A549 (cell line): ENCODE results near the gene KRTAP10-9. TPM values are rescaled to one million over a fixed set of nuclear protein-coding genes. Genes with fewer than 3 reads are reported as not detected.
"Not testable (repeated sequence)": the region's sequence is repeated elsewhere in the genome, so short reads cannot be mapped to it uniquely, and the experiment has no call there.

Source experiments
- ATAC-seq, 2 experiments: fragments of 200-7000 bp in 1 of 2; fragments of >200 bp in 1 of 2; cut with Nextera tagmentation in 1 of 2; cut with Tn5 transposase in 1 of 2; 3 replicates each; pipeline versions ENCODE4 v1.8.0 to v1.9.1; 2018 to 2020; ENCODE audit warnings: mild to moderate bottlenecking in 1 of 2, moderate library complexity in 1 of 2
- CTCF ChIA-PET: fragments of 300-600 bp; sonication (Branson Sonifier 250); formaldehyde crosslinking; extraction: SDS; loops from one replicate; lab custom pipeline; 2021; ENCODE audit warnings: antibody characterized with exemption, inconsistent platforms; lab: Yijun Ruan, JAX
- POLR2A ChIA-PET: fragments of 350-600 bp; formaldehyde crosslinking; extraction: SDS; loops from one replicate; lab custom pipeline; 2021; ENCODE audit warnings: antibody characterized with exemption, inconsistent platforms; lab: Yijun Ruan, JAX
- DNase-seq, 2 experiments: peaks; one replicate each; pipeline versions ENCODE4 v3.0.0 to v3.0.0-alpha.2; 2011 to 2016; ENCODE audit warnings: low read depth in 1 of 2, low spot score in 1 of 2
- FAIRE-seq: peaks from 2 replicates; lab custom pipeline; 2011; peaks lifted over from hg19 to GRCh38; lab: Jason Lieb, UNC
- H3K27ac ChIP-seq, 2 experiments: fragments of >200 bp; sonication (Bioruptor Twin); formaldehyde crosslinking; 3 replicates each; pipeline ENCODE4 v1.5.1; 2016 to 2017
- H3K4me1 ChIP-seq: fragments of >200 bp; sonication (Bioruptor Twin); formaldehyde crosslinking; 3 replicates; pipeline ENCODE4 v1.6.1; 2016
- H3K4me2 ChIP-seq: fragments of >200 bp; sonication (Bioruptor Twin); formaldehyde crosslinking; 3 replicates; pipeline ENCODE4 v1.6.1; 2016
- H3K4me3 ChIP-seq: fragments of >200 bp; sonication (Bioruptor Twin); formaldehyde crosslinking; 3 replicates; pipeline ENCODE4 v1.5.1; 2016
- H3K9me3 ChIP-seq: fragments of >200 bp; sonication (Bioruptor Twin); formaldehyde crosslinking; 3 replicates; pipeline ENCODE4 v1.6.1; 2016
- BHLHE40 ChIP-seq: IDR thresholded peaks from 2 replicates; pipeline ENCODE4 v1.6.1; 2012; ENCODE audit warnings: low read depth, low read length, inconsistent platforms
- CHD2 ChIP-seq: fragments of 150-350 bp; IDR thresholded peaks from 2 replicates; pipeline ENCODE4 v1.6.1; 2014; ENCODE audit warnings: low read length; ENCODE audit not compliant: partially characterized antibody
- FOSB ChIP-seq: fragments of 250-450 bp; sonication (Bioruptor Pico); IDR thresholded peaks from 2 replicates; pipeline ENCODE4 v1.5.0; 2020; ENCODE audit warnings: mild to moderate bottlenecking, moderate library complexity
- KDM1A ChIP-seq: fragments of 200-600 bp; sonication (generic); IDR thresholded peaks from 2 replicates; pipeline ENCODE4 v1.6.1; 2016; ENCODE audit warnings: low read depth, mild to moderate bottlenecking
- MAX ChIP-seq: IDR thresholded peaks from 2 replicates; pipeline ENCODE4 v1.6.1; 2012
- MAZ ChIP-seq: fragments of 150-350 bp; IDR thresholded peaks from 2 replicates; pipeline ENCODE4 v1.6.1; 2014; ENCODE audit warnings: antibody characterized with exemption, low read depth, low read length, borderline replicate concordance
- RARB ChIP-seq: fragments of 250-450 bp; sonication (Bioruptor Pico); IDR thresholded peaks from 2 replicates; pipeline ENCODE4 v1.8.0; 2021; ENCODE audit warnings: mild to moderate bottlenecking, moderate library complexity
- RCOR1 ChIP-seq: fragments of 150-350 bp; IDR thresholded peaks from 2 replicates; pipeline ENCODE4 v1.6.1; 2014; ENCODE audit warnings: antibody characterized with exemption, low read length, low read depth
- REST ChIP-seq: fragments of 200-600 bp; sonication (generic); IDR thresholded peaks from 2 replicates; pipeline ENCODE4 v1.6.1; 2016; ENCODE audit warnings: antibody characterized with exemption, mild to moderate bottlenecking, moderate library complexity
- USF2 ChIP-seq: fragments of 450-650 bp; IDR thresholded peaks from 2 replicates; pipeline ENCODE4 v1.6.1; 2014; ENCODE audit warnings: antibody characterized with exemption
- ZC3H11A ChIP-seq: fragments of 450-650 bp; IDR thresholded peaks from 2 replicates; pipeline ENCODE4 v1.6.1; 2014; ENCODE audit warnings: antibody characterized with exemption, mild to moderate bottlenecking
- WGBS: methylation state at CpG from one replicate; pipeline ENCODE4 v1.1.6; 2017; ENCODE audit errors: missing lambda C conversion rate; 5-methylcytosine and 5-hydroxymethylcytosine counted together
- polyA plus RNA-seq, 4 experiments: library from polyadenylated mRNA; depleted of rRNA in 3 of 4; stranded (reverse); fragments of >200 nt; fragmentation: RNase III in 1 of 4; extraction: RNeasy Plus Mini Kit Qiagen cat#74134 plus additional on column Dnase treatment in 1 of 4; gene quantifications; 2 replicates in 3 of 4; 3 replicates in 1 of 4; pipeline ENCODE4 v1.2.3, GENCODE V29; 2011 to 2017
- TF ChIP-seq, protein P1 (sequence below): IDR thresholded peaks from 2 replicates; pipeline ENCODE4 v1.6.1; 2012; ENCODE audit warnings: low read depth, borderline replicate concordance
- TF ChIP-seq, protein P2 (sequence below): IDR thresholded peaks from 2 replicates; pipeline ENCODE4 v1.6.1; 2012

Gene KRTAP10-9
- polyA plus RNA-seq, 2 of the 4 experiments (the other 2 are of a cell fraction) = not detected

DNA sequence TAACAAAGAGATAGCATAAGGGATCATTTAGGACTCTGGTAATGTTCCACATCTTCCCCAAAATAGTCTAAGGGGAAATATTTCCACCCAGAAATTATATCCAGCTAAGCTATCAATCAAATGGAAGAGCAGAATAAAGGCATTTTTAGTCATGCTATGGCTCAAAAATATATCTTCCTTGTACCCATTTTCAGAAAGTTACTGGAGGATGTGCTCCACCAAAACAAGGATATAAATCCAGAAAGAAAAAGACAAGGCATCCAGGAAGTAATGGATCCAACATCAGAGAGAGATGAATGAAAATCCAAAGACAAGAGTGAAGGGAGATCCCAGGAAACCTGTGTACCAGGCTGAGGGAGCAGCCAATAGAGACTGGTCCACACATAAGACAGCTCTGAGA is 17.7 kb upstream of the KRTAP10-9 start:
- FAIRE-seq = no peak
- H3K4me2 ChIP-seq = no peak overlapping the region
- CTCF ChIA-PET = no interaction called here

DNA sequence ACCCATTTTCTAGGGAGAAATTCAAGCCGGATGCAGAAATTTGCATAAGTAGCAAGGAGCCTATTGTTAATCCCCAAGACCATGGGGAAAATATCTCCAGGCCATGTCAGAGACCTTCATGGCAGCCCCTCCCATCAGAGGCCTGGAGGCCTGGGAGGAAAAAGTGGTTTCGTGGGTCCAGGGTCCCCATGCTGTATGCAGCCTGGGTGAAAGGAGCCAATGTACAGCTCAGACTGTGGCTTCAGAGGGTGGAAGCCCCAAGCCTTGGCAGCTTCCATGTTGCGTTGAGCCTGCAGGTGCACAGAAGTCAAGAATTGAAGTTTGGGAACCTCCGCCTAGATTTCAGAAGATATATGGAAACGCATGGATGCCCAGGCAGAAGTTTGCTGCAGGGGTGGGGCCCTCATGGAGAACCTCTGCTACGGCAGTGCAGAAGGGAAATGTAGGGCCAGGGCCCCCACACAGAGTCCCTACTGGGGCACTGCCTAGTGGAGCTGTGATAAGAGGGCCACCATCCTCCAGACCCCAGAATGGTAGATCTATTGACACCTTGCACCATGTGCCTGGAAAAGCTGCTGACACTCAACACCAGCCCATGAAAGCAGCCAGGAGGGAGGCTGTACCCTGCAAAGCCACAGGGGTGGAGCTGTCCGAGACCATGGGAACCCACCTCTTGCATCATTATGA is 16.6 kb upstream of the KRTAP10-9 start:
- DNase-seq, POLR2A ChIA-PET, ATAC-seq, H3K4me2 ChIP-seq, H3K4me1 ChIP-seq, H3K4me3 ChIP-seq, FAIRE-seq, H3K27ac ChIP-seq, CTCF ChIA-PET, H3K9me3 ChIP-seq: not testable (repeated sequence)
- 29% methylated on average over 7 of the region's 7 CpGs for WGBS

More for the DNA sequence above, 17.7 kb upstream of the KRTAP10-9 start:
- no peak overlapping the region for H3K27ac ChIP-seq
- no peak overlapping the region for H3K4me3 ChIP-seq
- DNase-seq = no peak
- no peak for TF ChIP-seq KDM1A
- TF ChIP-seq MAX = no peak
- TF ChIP-seq, protein P1, sequence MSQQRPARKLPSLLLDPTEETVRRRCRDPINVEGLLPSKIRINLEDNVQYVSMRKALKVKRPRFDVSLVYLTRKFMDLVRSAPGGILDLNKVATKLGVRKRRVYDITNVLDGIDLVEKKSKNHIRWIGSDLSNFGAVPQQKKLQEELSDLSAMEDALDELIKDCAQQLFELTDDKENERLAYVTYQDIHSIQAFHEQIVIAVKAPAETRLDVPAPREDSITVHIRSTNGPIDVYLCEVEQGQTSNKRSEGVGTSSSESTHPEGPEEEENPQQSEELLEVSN = no peak
- no peak for TF ChIP-seq CHD2
- TF ChIP-seq RARB (CRISPR knock-in tag) = no peak
- no peak for TF ChIP-seq FOSB (CRISPR knock-in tag)
- no peak for TF ChIP-seq MAZ
- TF ChIP-seq USF2 = no peak
- TF ChIP-seq, all 56 proteins: peak for 0
- Histone ChIP-seq H3K4me1 (no peaks in the 10 kb centered on the region), H3K9me3 (peaks cover 5% of the 10 kb centered on the region; the same call in 1 of the 3 replicates)
- POLR2A ChIA-PET = no interaction called here
- no peak for ATAC-seq

DNA sequence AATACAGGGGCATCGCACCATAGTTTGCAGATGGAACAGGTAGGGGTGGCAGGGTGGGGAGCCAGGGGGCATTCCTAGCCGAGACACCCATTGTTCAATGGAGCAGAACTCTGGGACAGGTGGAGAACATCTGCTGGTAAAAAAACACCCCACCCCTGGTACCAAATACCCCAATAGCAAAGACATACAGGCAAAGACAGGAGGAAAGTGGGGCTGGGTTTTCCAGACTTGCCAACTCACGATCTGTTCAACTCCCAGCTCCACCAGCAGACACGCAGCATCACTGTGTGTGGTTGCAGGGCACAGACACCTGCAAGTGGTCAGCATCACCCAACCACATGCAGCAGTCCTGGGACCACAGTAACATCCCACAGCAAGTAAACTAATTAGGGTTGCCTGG is 15.3 kb upstream of the KRTAP10-9 start:
- no peak for ATAC-seq
- no peak overlapping the region for H3K4me2 ChIP-seq
- WGBS = 21% methylated on average over 4 of the region's 4 CpGs
- no peak overlapping the region for H3K4me3 ChIP-seq
- H3K9me3 ChIP-seq = peaks cover 5% of the 10 kb centered on the region; the same call in 1 of the 3 replicates
- FAIRE-seq = no peak
- POLR2A ChIA-PET = no interaction called here
- CTCF ChIA-PET = no interaction called here
- no peak overlapping the region for H3K27ac ChIP-seq
- no peak for DNase-seq
- TF ChIP-seq REST = no peak
- no peak for TF ChIP-seq BHLHE40
- no peak for TF ChIP-seq ZC3H11A
- TF ChIP-seq RCOR1 = no peak
- TF ChIP-seq, protein P2, sequence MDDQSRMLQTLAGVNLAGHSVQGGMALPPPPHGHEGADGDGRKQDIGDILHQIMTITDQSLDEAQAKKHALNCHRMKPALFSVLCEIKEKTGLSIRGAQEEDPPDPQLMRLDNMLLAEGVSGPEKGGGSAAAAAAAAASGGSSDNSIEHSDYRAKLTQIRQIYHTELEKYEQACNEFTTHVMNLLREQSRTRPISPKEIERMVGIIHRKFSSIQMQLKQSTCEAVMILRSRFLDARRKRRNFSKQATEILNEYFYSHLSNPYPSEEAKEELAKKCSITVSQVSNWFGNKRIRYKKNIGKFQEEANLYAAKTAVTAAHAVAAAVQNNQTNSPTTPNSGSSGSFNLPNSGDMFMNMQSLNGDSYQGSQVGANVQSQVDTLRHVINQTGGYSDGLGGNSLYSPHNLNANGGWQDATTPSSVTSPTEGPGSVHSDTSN = no peak
- no peaks in the 10 kb centered on the region for H3K4me1 ChIP-seq
